ENCODE results near the gene CDH23.

- TF ChIP-seq CTCF (IDR thresholded peaks at IDR 0.05) (no peak), POLR2A (IDR thresholded peaks at IDR 0.05) (no peak)
Observed at GRCh38 chr10:71753091-71753959, 356.6 kb downstream of the CDH23 start.

Data from adrenal gland (tissue), 5 donors.